B cell (primary cell): Measurements from ENCODE around the gene NIPSNAP3A. TPM values are rescaled to one million over a fixed set of nuclear protein-coding genes. Genes with fewer than 3 reads are reported as not detected.

Experiments used
- ATAC-seq: fragments of 200-7000 bp; cut with Tn5 transposase; one replicate; pipeline ENCODE4 v1.10.0; 2021; ENCODE audit warnings: low read depth, mild to moderate bottlenecking, moderate number of reproducible peaks, moderate library complexity
- CTCF ChIA-PET: fragments of 350-600 bp; sonication (Branson Sonifier 250); formaldehyde crosslinking; loops from one replicate; lab custom pipeline; 2021; ENCODE audit warnings: antibody characterized with exemption, inconsistent platforms; lab: Charles Lee
- POLR2A ChIA-PET: fragments of 350-600 bp; sonication (Branson Sonifier 250); formaldehyde crosslinking; loops from one replicate; lab custom pipeline; 2021; ENCODE audit warnings: antibody characterized with exemption; lab: Charles Lee
- DNase-seq: peaks from one replicate; pipeline ENCODE4 v3.0.0; 2013
- H2AFZ ChIP-seq: 2 replicates; pipeline ENCODE4 v1.6.1; 2012; ENCODE audit warnings: mild to moderate bottlenecking, low read depth, low read length; ENCODE audit not compliant: insufficient read depth, poor library complexity, severe bottlenecking
- H3K27ac ChIP-seq, 2 donors: 1 replicate in 1 of 2; 2 replicates in 1 of 2; pipeline ENCODE4 v1.5.1; 2012 to 2013; ENCODE audit warnings: low read length in 2 of 2, mild to moderate bottlenecking in 2 of 2, moderate library complexity in 1 of 2
- H3K27me3 ChIP-seq, 4 experiments: fragments of 200-600 bp in 1 of 4; sonication (generic) in 1 of 4; replicated peaks in 1 of 4; 1 replicate in 2 of 4; 2 replicates in 2 of 4; pipeline versions ENCODE4 v1.6.1 to v1.7.0; 2013 to 2016; ENCODE audit warnings: low read length in 3 of 4, mild to moderate bottlenecking in 2 of 4, mixed read lengths in 1 of 4, moderate library complexity in 1 of 4; ENCODE audit not compliant: insufficient read depth in 4 of 4, control insufficient read depth in 3 of 4; ENCODE audit errors: control extremely low read depth in 1 of 4
- H3K36me3 ChIP-seq, 2 experiments: replicated peaks in 1 of 2; 1 replicate in 1 of 2; 2 replicates in 1 of 2; pipeline versions ENCODE4 v1.6.1 to v1.7.1; 2013; ENCODE audit warnings: low read length in 1 of 2; ENCODE audit not compliant: insufficient read depth in 2 of 2, control insufficient read depth in 1 of 2; ENCODE audit errors: control extremely low read depth in 1 of 2, extremely low read depth in 1 of 2
- H3K4me1 ChIP-seq, 2 donors: fragments of 200-600 bp in 1 of 2; sonication (generic) in 1 of 2; 1 replicate in 1 of 2; 2 replicates in 1 of 2; pipeline versions ENCODE4 v1.5.1 to v1.6.1; 2013 to 2017; ENCODE audit warnings: low read length in 2 of 2; ENCODE audit not compliant: control insufficient read depth in 2 of 2, insufficient read depth in 2 of 2
- H3K4me2 ChIP-seq: replicated peaks from 2 replicates; pipeline ENCODE3; 2012; ENCODE audit warnings: mild to moderate bottlenecking, low read depth, low read length; ENCODE audit not compliant: poor library complexity, severe bottlenecking
- H3K4me3 ChIP-seq, 5 experiments: fragments of 200-600 bp in 1 of 5; sonication (generic) in 1 of 5; 1 replicate in 3 of 5; 2 replicates in 2 of 5; pipeline versions ENCODE4 v1.5.1 to v1.7.0; 2011 to 2016; ENCODE audit warnings: low read length in 4 of 5, mild to moderate bottlenecking in 4 of 5, low read depth in 2 of 5, control low read depth in 1 of 5, moderate library complexity in 1 of 5; ENCODE audit not compliant: insufficient read depth in 1 of 5; ENCODE audit errors: control extremely low read depth in 1 of 5, extremely low read depth in 1 of 5
- H3K79me2 ChIP-seq: fragments of 200-600 bp; sonication (generic); one replicate; pipeline ENCODE4 v1.6.0; 2016; ENCODE audit warnings: low read length; ENCODE audit not compliant: control insufficient read depth, insufficient read depth
- H3K9ac ChIP-seq: fragments of 200-600 bp; sonication (generic); 2 replicates; pipeline ENCODE4 v1.6.1; 2017; ENCODE audit warnings: mild to moderate bottlenecking, low read length, moderate library complexity
- H3K9me3 ChIP-seq, 3 donors: one replicate each; pipeline versions ENCODE4 v1.6.1 to v1.7.1; 2013; ENCODE audit warnings: low read length in 2 of 3; ENCODE audit not compliant: control insufficient read depth in 2 of 3, insufficient read depth in 1 of 3; ENCODE audit errors: control extremely low read depth in 1 of 3
- H4K20me1 ChIP-seq: 2 replicates; pipeline ENCODE4 v1.6.0; 2012; ENCODE audit warnings: mild to moderate bottlenecking, low read length; ENCODE audit not compliant: insufficient read depth, control insufficient read depth, poor library complexity, severe bottlenecking
- H3K27ac Mint-ChIP-seq: one replicate; pipeline ENCODE4 v1.8.0; 2021; ENCODE audit warnings: mixed read lengths
- H3K27me3 Mint-ChIP-seq: one replicate; pipeline ENCODE4 v1.8.0; 2021; ENCODE audit warnings: mixed read lengths
- H3K4me1 Mint-ChIP-seq: one replicate; pipeline ENCODE4 v1.8.0; 2021; ENCODE audit warnings: mixed read lengths
- H3K4me3 Mint-ChIP-seq: one replicate; pipeline ENCODE4 v1.8.0; 2021; ENCODE audit warnings: mixed read lengths
- H3K9me3 Mint-ChIP-seq: one replicate; pipeline ENCODE4 v1.8.0; 2022; ENCODE audit warnings: mixed read lengths; ENCODE audit not compliant: insufficient read depth
- CTCF ChIP-seq: fragments of 200-600 bp; IDR thresholded peaks from one replicate; pipeline ENCODE4 v1.8.0; 2022; ENCODE audit warnings: antibody characterized with exemption, mild to moderate bottlenecking
- EZH2 ChIP-seq: IDR thresholded peaks from 2 replicates; pipeline ENCODE4 v1.6.1; 2012; ENCODE audit warnings: borderline replicate concordance, low read depth, mild to moderate bottlenecking, moderate library complexity, low read length; ENCODE audit not compliant: insufficient read depth, poor library complexity, severe bottlenecking
- WGBS: methylation state at CpG from one replicate; pipeline ENCODE4 v1.1.5; 2013; ENCODE audit warnings: missing lambda C conversion rate; ENCODE audit not compliant: insufficient coverage; 5-methylcytosine and 5-hydroxymethylcytosine counted together
- intact Hi-C: fragments of 100-400 bp; cut with micrococcal nuclease; formaldehyde crosslinking; loops from one replicate; pipeline ENCODE4 v1.10.0; 2022
- polyA plus RNA-seq: library from polyadenylated mRNA; depleted of rRNA; stranded (reverse); fragments of >200 nt; gene quantifications from 2 replicates; pipeline ENCODE4 v1.2.3, GENCODE V29; 2012
- total RNA-seq, 2 donors: library from RNA; stranded (reverse); fragments of 120-200 nt in 1 of 2; gene quantifications; 1 replicate in 1 of 2; 2 replicates in 1 of 2; pipeline versions ENCODE4 v1.2.3 to v1.2.4, GENCODE V29; 2013 to 2022

Gene NIPSNAP3A
- total and polyA plus RNA-seq, 2 donors (not counting 1 experiment from before 2014, with no cell fraction given) = 9.4 to 23.6 TPM

- Histone ChIP-seq H3K36me3 (peaks cover 9 to 71% of the 10 kb centered on the region in 2 experiments), H3K4me2 (no peak overlapping the region), H2AFZ (no peak overlapping the region), H3K4me1 (peaks cover 4 to 20% of the 10 kb centered on the region in 2 donors), H3K27ac (no peak overlapping the region), H4K20me1 (no peaks in the 10 kb centered on the region), H3K79me2 (no peaks in the 10 kb centered on the region), H3K9ac (no peak overlapping the region), H3K9me3 (no peaks in the 10 kb centered on the region), H3K4me3 (no peak overlapping the region), H3K27me3 (no peaks in the 10 kb centered on the region)
- H3K27me3 Mint-ChIP-seq = no peaks in the 10 kb centered on the region
- H3K9me3 Mint-ChIP-seq = no peaks in the 10 kb centered on the region
- ATAC-seq = no peak
- POLR2A ChIA-PET = no interaction called here
- no peak for TF ChIP-seq CTCF
- no peak for TF ChIP-seq EZH2
- CTCF ChIA-PET = no interaction called here
- no peak for DNase-seq
- peak overlapping the region; percentile 38 for H3K27ac Mint-ChIP-seq
- no peak overlapping the region for H3K4me3 Mint-ChIP-seq
- intact Hi-C loops = no loop called here
- peaks cover 20% of the 10 kb centered on the region for H3K4me1 Mint-ChIP-seq
- 100% methylated on average over 4 of the region's 7 CpGs for WGBS
These were observed 40.0 kb downstream of the NIPSNAP3A start for GRCh38 chr9:104787306-104788015.

GRCh38 chr9:104788251-104788650 lies 40.8 kb downstream of the NIPSNAP3A start:
- WGBS = no CpG with 5 or more reads among the region's 3 CpGs
- Histone ChIP-seq H3K27ac (no peak overlapping the region), H3K4me3 (no peak overlapping the region), H3K27me3 (no peaks in the 10 kb centered on the region), H3K4me1 (peaks cover 4 to 12% of the 10 kb centered on the region in 2 donors), H3K79me2 (no peaks in the 10 kb centered on the region), H3K4me2 (no peak overlapping the region), H2AFZ (no peak overlapping the region), H3K9ac (no peak overlapping the region), H4K20me1 (no peaks in the 10 kb centered on the region), H3K36me3 (peaks cover 9 to 77% of the 10 kb centered on the region in 2 experiments), H3K9me3 (no peaks in the 10 kb centered on the region)
- DNase-seq (no peak), ATAC-seq (no peak)
- ChIA-PET POLR2A (no interaction called here), CTCF (no interaction called here)
- Mint-ChIP-seq H3K27ac (no peak overlapping the region), H3K4me1 (peaks cover 14% of the 10 kb centered on the region), H3K9me3 (no peaks in the 10 kb centered on the region), H3K4me3 (no peak overlapping the region), H3K27me3 (no peaks in the 10 kb centered on the region)
- TF ChIP-seq EZH2 = no peak
- TF ChIP-seq CTCF = no peak
- intact Hi-C loops = no loop called here
